ENCODE data around the gene IPO7. TPM values are rescaled to one million over a fixed set of nuclear protein-coding genes. Genes with fewer than 3 reads are reported as not detected.

Gene IPO7
- total and polyA plus RNA-seq, 5 donors from 2014 or later: 2.4 to 67.9 (median 4.4) TPM

DNA sequence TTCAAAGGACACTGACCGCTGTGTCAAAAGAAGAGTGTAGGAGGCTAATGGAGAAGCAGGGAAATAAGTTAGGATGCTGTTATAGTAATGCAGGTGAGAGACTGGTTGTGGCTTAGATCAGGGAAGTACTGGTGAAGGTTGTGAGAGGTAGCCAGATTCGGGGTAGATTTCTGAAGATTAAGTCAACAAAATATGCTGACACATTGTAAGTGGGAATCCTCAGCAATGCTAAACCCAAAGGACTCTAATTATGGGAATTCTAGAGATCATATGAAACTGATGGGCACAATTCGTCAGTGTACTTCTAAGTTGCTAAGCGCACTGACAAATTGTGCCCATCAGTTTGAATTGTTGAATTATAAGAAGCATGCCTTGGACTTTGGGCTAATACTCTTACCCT lies 86.3 kb downstream of the IPO7 start:
- H3K27me3 ChIP-seq (ENCODE audit: control insufficient read depth, insufficient read depth, low read length): no peaks in the 10 kb centered on the region
- no peak overlapping the region for H3K27ac ChIP-seq (ENCODE audit: insufficient read depth, low read length, poor library complexity, severe bottlenecking)
- Mint-ChIP-seq H3K4me3 (no peak overlapping the region), H3K36me3 (peaks cover 27% of the 10 kb centered on the region), H3K4me1 (peaks cover 13 to 28% (median 18%) of the 10 kb centered on the region in 4 donors), H3K9me3 (no peaks in the 10 kb centered on the region), H3K27ac (peak overlapping the region in 1 of 3 donors; percentile 52), H3K27me3 (no peaks in the 10 kb centered on the region)
- ATAC-seq (ENCODE audit: low read depth in 2 of 2): no peak
- H3K9me3 ChIP-seq (ENCODE audit: control insufficient read depth in 2 of 2, low read length in 2 of 2): no peaks in the 10 kb centered on the region
- H3K4me3 ChIP-seq (ENCODE audit: low read depth, low read length): no peak overlapping the region
- peaks cover 57% of the 10 kb centered on the region for H3K36me3 ChIP-seq (ENCODE audit: control insufficient read depth, insufficient read depth, low read length)
- no peak for DNase-seq
- H3K4me1 ChIP-seq (ENCODE audit: control insufficient read depth, insufficient read depth, low read length, poor library complexity, severe bottlenecking): no peaks in the 10 kb centered on the region

DNA sequence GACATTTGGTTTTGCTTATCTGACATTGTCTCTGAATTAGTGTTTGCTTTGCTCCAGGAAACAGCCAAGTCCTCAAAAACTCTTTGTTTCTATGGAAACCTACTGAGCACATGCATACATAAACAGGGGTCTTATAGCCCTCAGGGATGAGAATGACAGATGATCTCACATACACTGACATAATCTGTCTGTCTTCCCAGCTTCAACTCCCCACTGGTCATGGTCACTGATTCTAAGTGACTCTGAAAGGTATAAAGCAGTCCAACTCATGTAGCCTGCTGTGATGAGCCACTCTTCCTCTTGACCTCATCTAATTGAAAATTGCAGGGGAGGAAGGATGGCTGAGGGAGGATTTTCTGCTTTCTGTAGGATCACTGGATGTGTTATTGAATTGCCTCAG lies 89.0 kb downstream of the IPO7 start:
- Histone ChIP-seq H3K27me3 (ENCODE audit: control insufficient read depth, insufficient read depth, low read length) (no peaks in the 10 kb centered on the region), H3K9me3 (ENCODE audit: control insufficient read depth in 2 of 2, low read length in 2 of 2) (no peaks in the 10 kb centered on the region), H3K4me1 (ENCODE audit: control insufficient read depth, insufficient read depth, low read length, poor library complexity, severe bottlenecking) (no peaks in the 10 kb centered on the region), H3K4me3 (ENCODE audit: low read depth, low read length) (no peak overlapping the region), H3K36me3 (ENCODE audit: control insufficient read depth, insufficient read depth, low read length) (peaks cover 70% of the 10 kb centered on the region), H3K27ac (ENCODE audit: insufficient read depth, low read length, poor library complexity, severe bottlenecking) (no peak overlapping the region)
- H3K4me3 Mint-ChIP-seq: no peak overlapping the region
- H3K9me3 Mint-ChIP-seq: no peaks in the 10 kb centered on the region
- peaks cover 5 to 22% (median 13%) of the 10 kb centered on the region in 4 donors for H3K4me1 Mint-ChIP-seq
- no peak for DNase-seq
- no peak for ATAC-seq (ENCODE audit: low read depth in 2 of 2)
- H3K27me3 Mint-ChIP-seq: no peaks in the 10 kb centered on the region
- no peak overlapping the region for H3K27ac Mint-ChIP-seq
- peaks cover 24% of the 10 kb centered on the region for H3K36me3 Mint-ChIP-seq

DNA sequence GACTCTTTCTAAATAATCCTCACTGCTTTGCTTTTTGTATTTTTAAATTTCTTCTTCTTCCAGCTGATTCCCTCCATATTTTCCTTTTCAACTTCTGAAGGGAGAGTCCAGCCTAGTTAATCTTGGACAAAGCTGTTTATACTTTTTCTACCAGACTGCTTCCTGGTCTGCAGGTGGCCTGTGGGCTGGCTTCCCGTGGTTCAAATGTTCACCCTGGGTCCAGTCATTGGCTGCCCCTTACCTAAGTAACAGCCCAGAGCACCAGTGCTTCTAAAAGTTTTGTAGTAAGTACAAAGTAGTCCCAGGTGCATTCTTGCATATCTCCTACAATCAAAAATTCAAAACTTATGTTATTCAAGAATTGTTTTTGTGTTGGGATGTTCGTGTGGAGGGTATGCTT lies 95.4 kb downstream of the IPO7 start:
- Mint-ChIP-seq H3K9me3 (no peaks in the 10 kb centered on the region), H3K36me3 (peaks cover 21% of the 10 kb centered on the region)

DNA sequence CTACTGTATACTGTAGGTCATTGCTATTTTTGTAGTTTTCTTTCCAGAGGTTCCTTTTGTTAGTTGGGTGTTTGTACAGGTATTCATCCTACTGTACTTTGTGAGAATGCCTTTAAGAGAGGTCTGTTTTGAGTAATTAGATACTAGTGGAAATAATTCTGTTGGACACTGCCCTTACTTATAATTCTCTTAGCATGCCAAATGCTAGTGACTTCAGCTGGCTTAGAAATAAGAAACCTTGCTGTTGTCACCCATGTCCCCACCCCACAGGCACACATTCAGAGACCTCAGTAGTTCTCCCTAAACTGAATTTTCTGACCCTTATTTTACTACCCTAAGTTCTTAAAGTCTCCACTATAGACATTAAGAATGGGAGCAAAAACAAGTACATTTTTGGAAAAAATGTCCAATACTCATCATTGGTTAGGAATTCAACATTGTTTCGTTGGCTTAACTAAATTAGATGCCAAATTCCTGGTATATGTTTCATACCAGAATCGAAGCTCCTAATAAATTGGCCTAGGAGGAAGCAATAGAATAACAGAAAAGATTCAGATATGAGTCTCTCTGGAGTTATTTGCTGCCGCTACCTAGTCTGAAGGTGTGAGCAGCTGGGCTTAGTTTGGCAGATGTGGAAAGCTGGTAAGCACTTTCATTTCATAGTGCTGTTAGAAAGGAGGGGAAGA lies 104.8 kb downstream of the IPO7 start:
- H3K36me3 ChIP-seq (ENCODE audit: control insufficient read depth, insufficient read depth, low read length): peaks cover 55% of the 10 kb centered on the region
- DNase-seq: no peak
- Mint-ChIP-seq H3K36me3 (peaks cover 36% of the 10 kb centered on the region), H3K27ac (peak overlapping the region; percentile 10 to 59 (median 22)), H3K9me3 (no peaks in the 10 kb centered on the region), H3K27me3 (no peaks in the 10 kb centered on the region), H3K4me1 (peaks cover 0 to 6% (median 4%) of the 10 kb centered on the region in 4 donors), H3K4me3 (no peak overlapping the region)
- no peaks in the 10 kb centered on the region for H3K27me3 ChIP-seq (ENCODE audit: control insufficient read depth, insufficient read depth, low read length)
- no peak for ATAC-seq (ENCODE audit: low read depth in 2 of 2)
- no peaks in the 10 kb centered on the region for H3K9me3 ChIP-seq (ENCODE audit: control insufficient read depth in 2 of 2, low read length in 2 of 2)
- H3K4me3 ChIP-seq (ENCODE audit: low read depth, low read length): no peak overlapping the region
- no peaks in the 10 kb centered on the region for H3K4me1 ChIP-seq (ENCODE audit: control insufficient read depth, insufficient read depth, low read length, poor library complexity, severe bottlenecking)
- no peak overlapping the region for H3K27ac ChIP-seq (ENCODE audit: insufficient read depth, low read length, poor library complexity, severe bottlenecking)

More for the DNA sequence above, 95.4 kb downstream of the IPO7 start:
- peaks cover 50% of the 10 kb centered on the region for H3K36me3 ChIP-seq (ENCODE audit: control insufficient read depth, insufficient read depth, low read length)
- H3K27ac ChIP-seq (ENCODE audit: insufficient read depth, low read length, poor library complexity, severe bottlenecking): no peak overlapping the region
- no peak overlapping the region for H3K4me3 Mint-ChIP-seq
- H3K27ac Mint-ChIP-seq: peak overlapping the region in 1 of 3 donors; percentile 52
- H3K9me3 ChIP-seq (ENCODE audit: control insufficient read depth in 2 of 2, low read length in 2 of 2): no peaks in the 10 kb centered on the region
- DNase-seq (no peak), ATAC-seq (ENCODE audit: low read depth in 2 of 2) (no peak)
- peaks cover 0 to 8% (median 3%) of the 10 kb centered on the region in 4 donors for H3K4me1 Mint-ChIP-seq
- no peak overlapping the region for H3K4me3 ChIP-seq (ENCODE audit: low read depth, low read length)
- no peaks in the 10 kb centered on the region for H3K27me3 Mint-ChIP-seq
- no peaks in the 10 kb centered on the region for H3K27me3 ChIP-seq (ENCODE audit: control insufficient read depth, insufficient read depth, low read length)
- no peaks in the 10 kb centered on the region for H3K4me1 ChIP-seq (ENCODE audit: control insufficient read depth, insufficient read depth, low read length, poor library complexity, severe bottlenecking)

DNA sequence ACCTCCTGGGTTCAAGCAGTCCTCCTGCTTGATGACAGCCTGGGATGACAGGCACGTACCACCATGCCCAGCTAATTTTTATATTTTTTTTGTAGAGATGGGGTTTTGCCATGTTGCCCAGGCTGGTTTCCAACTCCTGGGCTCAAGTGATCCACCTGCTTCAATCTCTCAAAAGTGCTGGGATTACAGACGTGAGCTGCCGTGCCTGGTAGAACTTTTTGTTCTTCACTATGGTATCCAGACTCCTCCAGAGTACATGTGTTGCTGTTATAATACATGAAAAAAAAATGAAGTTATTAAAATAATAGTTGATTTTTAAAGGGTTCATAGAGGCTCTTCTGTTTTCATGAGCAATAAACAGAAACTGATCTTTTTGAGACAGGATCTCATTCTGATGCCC lies 105.9 kb downstream of the IPO7 start:
- H3K4me3 ChIP-seq (ENCODE audit: low read depth, low read length): no peak overlapping the region
- Mint-ChIP-seq H3K27me3 (no peaks in the 10 kb centered on the region), H3K27ac (no peak overlapping the region)

DNA sequence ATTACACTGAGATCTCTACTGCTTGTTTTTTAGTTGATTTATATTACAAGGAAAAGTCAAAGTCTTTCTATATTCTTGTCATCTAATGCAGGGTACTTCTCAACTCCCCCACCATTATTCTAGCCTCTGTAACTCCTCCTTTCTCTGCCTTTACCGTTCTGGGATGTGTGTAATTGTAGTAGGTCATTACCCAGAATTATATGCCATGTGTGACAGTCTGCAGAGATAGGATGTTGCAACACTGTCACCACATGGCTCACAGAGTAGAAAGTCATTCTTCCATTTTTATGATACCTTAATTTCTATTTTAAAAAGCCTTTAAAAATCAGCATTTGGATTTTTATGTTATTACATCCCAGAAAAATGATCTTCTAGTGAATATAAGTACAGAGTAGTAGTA lies 109.0 kb downstream of the IPO7 start:
- H3K4me1 Mint-ChIP-seq: peaks cover 0 to 6% (median 2%) of the 10 kb centered on the region in 4 donors
- H3K36me3 Mint-ChIP-seq: peaks cover 45% of the 10 kb centered on the region
- H3K27ac Mint-ChIP-seq: peak overlapping the region in 1 of 3 donors; percentile 5
- Histone ChIP-seq H3K36me3 (ENCODE audit: control insufficient read depth, insufficient read depth, low read length) (peaks cover 78% of the 10 kb centered on the region), H3K4me1 (ENCODE audit: control insufficient read depth, insufficient read depth, low read length, poor library complexity, severe bottlenecking) (no peaks in the 10 kb centered on the region), H3K9me3 (ENCODE audit: control insufficient read depth in 2 of 2, low read length in 2 of 2) (no peaks in the 10 kb centered on the region), H3K4me3 (ENCODE audit: low read depth, low read length) (no peak overlapping the region), H3K27me3 (ENCODE audit: control insufficient read depth, insufficient read depth, low read length) (no peaks in the 10 kb centered on the region), H3K27ac (ENCODE audit: insufficient read depth, low read length, poor library complexity, severe bottlenecking) (no peak overlapping the region)
- ATAC-seq (ENCODE audit: low read depth in 2 of 2) (no peak), DNase-seq (no peak)
- H3K9me3 Mint-ChIP-seq: no peaks in the 10 kb centered on the region
- H3K4me3 Mint-ChIP-seq: no peak overlapping the region
- H3K27me3 Mint-ChIP-seq: no peaks in the 10 kb centered on the region

More for the DNA sequence above, 105.9 kb downstream of the IPO7 start:
- H3K9me3 Mint-ChIP-seq: no peaks in the 10 kb centered on the region
- H3K36me3 Mint-ChIP-seq: peaks cover 42% of the 10 kb centered on the region
- peaks cover 62% of the 10 kb centered on the region for H3K36me3 ChIP-seq (ENCODE audit: control insufficient read depth, insufficient read depth, low read length)
- H3K4me1 Mint-ChIP-seq: peaks cover 0 to 6% (median 4%) of the 10 kb centered on the region in 4 donors
- no peaks in the 10 kb centered on the region for H3K9me3 ChIP-seq (ENCODE audit: control insufficient read depth in 2 of 2, low read length in 2 of 2)
- no peak overlapping the region for H3K27ac ChIP-seq (ENCODE audit: insufficient read depth, low read length, poor library complexity, severe bottlenecking)
- ATAC-seq (ENCODE audit: low read depth in 2 of 2) (no peak), DNase-seq (no peak)
- H3K4me3 Mint-ChIP-seq: no peak overlapping the region
- H3K4me1 ChIP-seq (ENCODE audit: control insufficient read depth, insufficient read depth, low read length, poor library complexity, severe bottlenecking): no peaks in the 10 kb centered on the region
- H3K27me3 ChIP-seq (ENCODE audit: control insufficient read depth, insufficient read depth, low read length): no peaks in the 10 kb centered on the region

DNA sequence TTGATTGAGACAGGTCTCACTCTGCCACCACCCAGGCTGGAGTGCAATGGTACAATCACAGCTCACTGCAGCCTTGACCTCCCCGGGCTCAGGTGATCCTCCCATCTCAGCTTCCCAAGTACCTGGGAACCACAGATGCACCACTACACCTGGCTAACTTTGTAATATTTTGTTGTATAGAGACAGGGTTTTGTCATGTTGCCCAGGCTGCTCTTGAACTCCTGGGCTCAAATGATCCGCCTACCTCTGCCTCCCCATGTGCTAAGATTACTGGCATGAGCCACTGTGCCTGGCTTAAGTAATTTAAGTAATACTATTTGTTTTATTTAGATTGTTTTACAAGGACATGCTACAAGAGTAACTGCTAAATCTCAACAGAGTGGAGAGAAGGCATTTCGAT lies 109.9 kb downstream of the IPO7 start:
- H3K4me3 Mint-ChIP-seq: no peak overlapping the region

More for the DNA sequence above, 109.9 kb downstream of the IPO7 start:
- Histone ChIP-seq H3K36me3 (ENCODE audit: control insufficient read depth, insufficient read depth, low read length) (peaks cover 81% of the 10 kb centered on the region), H3K27ac (ENCODE audit: insufficient read depth, low read length, poor library complexity, severe bottlenecking) (no peak overlapping the region), H3K4me3 (ENCODE audit: low read depth, low read length) (no peak overlapping the region), H3K27me3 (ENCODE audit: control insufficient read depth, insufficient read depth, low read length) (no peaks in the 10 kb centered on the region), H3K4me1 (ENCODE audit: control insufficient read depth, insufficient read depth, low read length, poor library complexity, severe bottlenecking) (no peaks in the 10 kb centered on the region), H3K9me3 (ENCODE audit: control insufficient read depth in 2 of 2, low read length in 2 of 2) (no peaks in the 10 kb centered on the region)
- Mint-ChIP-seq H3K9me3 (no peaks in the 10 kb centered on the region), H3K27me3 (no peaks in the 10 kb centered on the region), H3K4me1 (peaks cover 0 to 4% (median 0%) of the 10 kb centered on the region in 4 donors), H3K27ac (peak overlapping the region in 1 of 3 donors; percentile 32), H3K36me3 (peaks cover 43% of the 10 kb centered on the region)
- ATAC-seq (ENCODE audit: low read depth in 2 of 2) (no peak), DNase-seq (no peak)
